ENCODE data around the gene PSMB11. TPM values are rescaled to one million over a fixed set of nuclear protein-coding genes. Genes with fewer than 3 reads are reported as not detected.

PSMB11 gene
- total RNA-seq, 2 donors from 2014 or later: not detected

GRCh38 chr14:23089498-23090253 is 47.7 kb downstream of the PSMB11 start:
- intact Hi-C loops (cut with DNase I): no loop called here
- DNase-seq (no peak), ATAC-seq (no peak)
- peaks cover 18% of the 10 kb centered on the region for H3K4me1 ChIP-seq
- H3K27ac ChIP-seq: no peak overlapping the region
- no peaks in the 10 kb centered on the region for H3K9me3 ChIP-seq
- 91 to 95% methylated on average over 10 to 12 of the region's 12 CpGs for WGBS, 2 donors
- H3K36me3 ChIP-seq (replicated peaks in 1 of 2; ENCODE audit: insufficient read depth in 1 of 2, low read depth in 2 of 2): peaks cover 0 to 30% of the 10 kb centered on the region in 2 donors
- TF ChIP-seq, protein P1, sequence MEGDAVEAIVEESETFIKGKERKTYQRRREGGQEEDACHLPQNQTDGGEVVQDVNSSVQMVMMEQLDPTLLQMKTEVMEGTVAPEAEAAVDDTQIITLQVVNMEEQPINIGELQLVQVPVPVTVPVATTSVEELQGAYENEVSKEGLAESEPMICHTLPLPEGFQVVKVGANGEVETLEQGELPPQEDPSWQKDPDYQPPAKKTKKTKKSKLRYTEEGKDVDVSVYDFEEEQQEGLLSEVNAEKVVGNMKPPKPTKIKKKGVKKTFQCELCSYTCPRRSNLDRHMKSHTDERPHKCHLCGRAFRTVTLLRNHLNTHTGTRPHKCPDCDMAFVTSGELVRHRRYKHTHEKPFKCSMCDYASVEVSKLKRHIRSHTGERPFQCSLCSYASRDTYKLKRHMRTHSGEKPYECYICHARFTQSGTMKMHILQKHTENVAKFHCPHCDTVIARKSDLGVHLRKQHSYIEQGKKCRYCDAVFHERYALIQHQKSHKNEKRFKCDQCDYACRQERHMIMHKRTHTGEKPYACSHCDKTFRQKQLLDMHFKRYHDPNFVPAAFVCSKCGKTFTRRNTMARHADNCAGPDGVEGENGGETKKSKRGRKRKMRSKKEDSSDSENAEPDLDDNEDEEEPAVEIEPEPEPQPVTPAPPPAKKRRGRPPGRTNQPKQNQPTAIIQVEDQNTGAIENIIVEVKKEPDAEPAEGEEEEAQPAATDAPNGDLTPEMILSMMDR (IDR thresholded peaks at IDR 0.05): no peak
- no peak for TF ChIP-seq POLR2A (IDR thresholded peaks at IDR 0.05)
- H3K27me3 ChIP-seq: no peaks in the 10 kb centered on the region
- no peak overlapping the region for H3K4me3 ChIP-seq

- no peaks in the 10 kb centered on the region for H3K27me3 ChIP-seq
- DNase-seq: no peak
- ATAC-seq: no peak
- H3K27ac ChIP-seq: no peak overlapping the region
- TF ChIP-seq, protein P1 (IDR thresholded peaks at IDR 0.05): no peak
- no peak for TF ChIP-seq POLR2A (IDR thresholded peaks at IDR 0.05)
- H3K9me3 ChIP-seq: no peaks in the 10 kb centered on the region
- WGBS, 2 donors: 79 to 88% methylated on average over 4 of the region's 4 CpGs
- H3K4me3 ChIP-seq: no peak overlapping the region
- H3K4me1 ChIP-seq: peaks cover 18% of the 10 kb centered on the region
- peaks cover 0 to 28% of the 10 kb centered on the region in 2 donors for H3K36me3 ChIP-seq (replicated peaks in 1 of 2; ENCODE audit: insufficient read depth in 1 of 2, low read depth in 2 of 2)
- intact Hi-C loops (cut with DNase I): no loop called here
Observed at GRCh38 chr14:23090254-23090636, 48.2 kb downstream of the PSMB11 start.

DNA sequence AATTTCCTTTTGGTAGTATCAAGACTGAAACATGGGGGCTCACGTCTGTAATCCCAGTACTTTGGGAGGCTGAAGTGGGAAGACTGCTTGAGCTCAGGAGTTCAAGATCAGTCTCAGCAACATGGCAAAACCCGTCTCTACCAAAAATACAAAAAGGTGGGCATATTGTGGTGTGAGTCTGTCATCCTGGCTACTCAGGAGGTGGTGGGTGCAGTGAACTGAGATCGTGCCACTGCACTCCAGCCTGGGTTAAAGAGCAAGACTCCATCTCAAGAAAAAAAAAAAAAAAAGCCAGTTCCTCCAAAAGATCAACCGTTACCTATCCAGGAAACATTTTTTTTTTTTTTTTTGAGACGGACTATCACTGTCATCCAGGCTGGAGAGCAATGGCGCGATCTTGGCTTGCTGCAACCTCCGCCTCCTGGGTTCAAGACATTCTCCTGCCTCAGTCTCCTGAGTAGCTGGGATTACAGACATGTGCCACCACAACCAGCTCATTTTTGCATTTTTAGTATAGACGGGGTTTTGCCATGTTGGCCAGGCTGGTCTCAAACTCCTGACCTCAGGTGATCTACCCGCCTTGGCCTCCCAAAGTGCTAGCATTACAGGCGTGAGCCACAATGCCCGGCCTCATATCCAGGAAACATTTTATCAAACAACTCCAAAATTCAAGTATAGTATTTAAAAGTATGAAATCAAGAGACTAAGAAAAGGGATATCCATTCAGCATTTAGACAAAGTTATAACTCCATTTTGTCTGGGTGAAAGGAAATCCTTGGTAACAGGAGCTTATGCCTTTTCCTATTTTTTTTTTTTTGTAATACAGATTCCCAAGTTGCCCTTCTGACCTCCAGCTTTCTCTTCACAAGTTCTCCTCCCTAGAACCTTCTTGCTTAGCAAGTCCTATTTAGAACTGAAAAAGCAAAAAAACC is 49.5 kb downstream of the PSMB11 start:
- TF ChIP-seq, protein P1 (IDR thresholded peaks at IDR 0.05): no peak
- no peak for TF ChIP-seq POLR2A (IDR thresholded peaks at IDR 0.05)
- H3K9me3 ChIP-seq: no peaks in the 10 kb centered on the region
- H3K4me3 ChIP-seq: no peak overlapping the region
- peaks cover 0 to 21% of the 10 kb centered on the region in 2 donors for H3K36me3 ChIP-seq (replicated peaks in 1 of 2; ENCODE audit: insufficient read depth in 1 of 2, low read depth in 2 of 2)
- 82% methylated on average over 12 of the region's 12 CpGs for WGBS, 2 donors
- H3K4me1 ChIP-seq: peaks cover 22% of the 10 kb centered on the region
- DNase-seq: no peak
- H3K27ac ChIP-seq: no peak overlapping the region
- H3K27me3 ChIP-seq: no peaks in the 10 kb centered on the region
- intact Hi-C loops (cut with DNase I): no loop called here
- ATAC-seq: no peak

- H3K4me1 ChIP-seq: peaks cover 31% of the 10 kb centered on the region
- ATAC-seq (no peak), DNase-seq (no peak)
- H3K9me3 ChIP-seq: no peaks in the 10 kb centered on the region
- H3K27me3 ChIP-seq: no peaks in the 10 kb centered on the region
- intact Hi-C loops (cut with DNase I): no loop called here
- H3K27ac ChIP-seq: no peak overlapping the region
- TF ChIP-seq, protein P1 (IDR thresholded peaks at IDR 0.05): no peak
- no peak for TF ChIP-seq POLR2A (IDR thresholded peaks at IDR 0.05)
- H3K36me3 ChIP-seq (replicated peaks in 1 of 2; ENCODE audit: insufficient read depth in 1 of 2, low read depth in 2 of 2): peaks cover 0 to 17% of the 10 kb centered on the region in 2 donors
- H3K4me3 ChIP-seq: no peak overlapping the region
- WGBS, 2 donors: 66 to 72% methylated on average over 2 of the region's 2 CpGs
Observed at GRCh38 chr14:23093104-23093503, 51.1 kb downstream of the PSMB11 start.
